GM12874 (cell line): Measurements from ENCODE around the gene SMIM30.

Experiments used
- CTCF ChIP-seq: IDR thresholded peaks from 2 replicates; pipeline ENCODE4 v1.5.1; 2011; ENCODE audit warnings: low read depth, mild to moderate bottlenecking, control low read depth, low read length, moderate library complexity; ENCODE audit not compliant: insufficient read depth

Gene SMIM30

GRCh38 chr7:113125728-113126127 lies 7.4 kb upstream of the SMIM30 start:
- no peak for TF ChIP-seq CTCF

- TF ChIP-seq CTCF: no peak
These were observed 4.4 kb upstream of the SMIM30 start for GRCh38 chr7:113122744-113123143.

GRCh38 chr7:113120647-113121046 lies 2.3 kb upstream of the SMIM30 start:
- TF ChIP-seq CTCF: no peak

GRCh38 chr7:113119429-113119828 lies 1.1 kb upstream of the SMIM30 start:
- TF ChIP-seq CTCF: no peak

- TF ChIP-seq CTCF: peak; percentile 45; the same call in 1 of the 2 replicates
These were observed 4.4 kb downstream of the SMIM30 start for GRCh38 chr7:113113912-113114311.

- no peak for TF ChIP-seq CTCF
These were observed 8.6 kb downstream of the SMIM30 start for GRCh38 chr7:113109718-113110117.

GRCh38 chr7:113100121-113100603 lies 18.2 kb downstream of the SMIM30 start:
- no peak for TF ChIP-seq CTCF
